Measurements from ENCODE around the gene ADNP2. TPM values are rescaled to one million over a fixed set of nuclear protein-coding genes. Genes with fewer than 3 reads are reported as not detected.

Gene ADNP2
- total and polyA plus RNA-seq, 2 of the 4 experiments (the other 2 are of a cell fraction) = 5.6 to 18.3 TPM

- Histone ChIP-seq H3K14ac (replicated peaks; ENCODE audit: low read depth, low read length) (no peak overlapping the region), H3K4me3 (ENCODE audit: insufficient read depth, low read depth, low read length) (no peak overlapping the region), H4K5ac (ENCODE audit: low read depth, low read length) (no peak overlapping the region), H2AK9ac (replicated peaks; ENCODE audit: low read depth, low read length, poor library complexity) (no peak overlapping the region), H4K8ac (ENCODE audit: low read depth in 2 of 2, low read length in 2 of 2) (no peak overlapping the region), H2AK5ac (ENCODE audit: low read depth, low read length) (no peak overlapping the region), H3K79me1 (ENCODE audit: low read depth in 1 of 2, low read length in 2 of 2) (peaks cover 0 to 15% of the 10 kb centered on the region in 2 experiments; a peak in 2 of 4 replicates), H3K23ac (ENCODE audit: low read depth, low read length) (no peak overlapping the region), H3K56ac (ENCODE audit: extremely low read depth, insufficient read depth, low read length) (no peak overlapping the region), H3K4me1 (ENCODE audit: control insufficient read depth, insufficient read depth, low read length) (peaks cover 2% of the 10 kb centered on the region; the same call in 1 of the 2 replicates), H3K4me2 (ENCODE audit: low read depth, low read length) (no peak overlapping the region), H2BK20ac (ENCODE audit: low read depth, low read length) (no peak overlapping the region), H2BK15ac (ENCODE audit: low read depth, low read length) (no peak overlapping the region), H3K9ac (ENCODE audit: low read depth, low read length) (no peak overlapping the region), H3K4ac (ENCODE audit: low read depth, low read length) (no peak overlapping the region), H3K9me1 (ENCODE audit: insufficient read depth, low read length) (peaks cover 11% of the 10 kb centered on the region), H3K18ac (ENCODE audit: low read depth, low read length) (no peak overlapping the region), H3K27ac (ENCODE audit: insufficient read depth, low read length) (no peak overlapping the region), H4K20me1 (ENCODE audit: insufficient read depth, low read length) (peaks cover 3% of the 10 kb centered on the region; the same call in 1 of the 2 replicates), H4K91ac (ENCODE audit: insufficient read depth, low read depth, low read length) (no peak overlapping the region), H2AFZ (replicated peaks; ENCODE audit: low read length, poor library complexity) (no peak overlapping the region), H3K9me3 (ENCODE audit: control insufficient read depth, insufficient read depth, low read length) (no peaks in the 10 kb centered on the region), H2BK120ac (ENCODE audit: low read depth, low read length) (no peak overlapping the region), H2BK5ac (ENCODE audit: low read depth, low read length, poor library complexity, severe bottlenecking) (no peak overlapping the region), H3K36me3 (ENCODE audit: control insufficient read depth, insufficient read depth, low read length) (no peaks in the 10 kb centered on the region), H3K27me3 (ENCODE audit: control insufficient read depth, insufficient read depth, low read length) (no peaks in the 10 kb centered on the region)
- CTCF ChIA-PET = no interaction called here
- POLR2A ChIA-PET (ENCODE audit: unreplicated experiment) = no interaction called here
- dilution Hi-C loops (cut with HindIII; ENCODE audit: low sequenced_read_pairs, unreplicated experiment) (no loop called here), intact Hi-C loops (cut with micrococcal nuclease) (no loop called here), in situ Hi-C loops (cut with MboI; ENCODE audit: low sequenced_read_pairs) (no loop called here)
- DNase-seq (no peak), ATAC-seq (ENCODE audit: low read depth) (no peak)
- no TSS peak for BruUV-seq (replicated peaks)
- 95% methylated on average over 22 of the region's 33 CpGs; no CpG with 5 or more reads in 1 of the 2 experiments for WGBS, 2 experiments (ENCODE audit: extremely low coverage in 2 of 2, insufficient read length in 1 of 2)
- TF ChIP-seq MXI1 (IDR thresholded peaks at IDR 0.05; ENCODE audit: borderline replicate concordance, low read depth, low read length) = no peak
- no peak for TF ChIP-seq BHLHE40 (IDR thresholded peaks at IDR 0.05; ENCODE audit: low read depth, low read length)
- TF ChIP-seq NFE2L2 (IDR thresholded peaks at IDR 0.05; ENCODE audit: low read depth, low read length) = no peak
- no peak for TF ChIP-seq USF2 (IDR thresholded peaks at IDR 0.05; ENCODE audit: low read depth, low read length)
- TF ChIP-seq RAD21 (IDR thresholded peaks at IDR 0.05; ENCODE audit: low read length) = no peak
- no peak for TF ChIP-seq MAZ (IDR thresholded peaks at IDR 0.05; ENCODE audit: borderline replicate concordance, low read depth, low read length)
- no peak for TF ChIP-seq CTCF (conservative IDR thresholded peaks at IDR 0.05; ENCODE audit: low read depth, low read length)
These were observed 71.9 kb downstream of the ADNP2 start for GRCh38 chr18:80180778-80181564.

All from IMR-90 (cell line).